ENCODE results near the gene CCDC85A.

The CCDC85A gene

DNA sequence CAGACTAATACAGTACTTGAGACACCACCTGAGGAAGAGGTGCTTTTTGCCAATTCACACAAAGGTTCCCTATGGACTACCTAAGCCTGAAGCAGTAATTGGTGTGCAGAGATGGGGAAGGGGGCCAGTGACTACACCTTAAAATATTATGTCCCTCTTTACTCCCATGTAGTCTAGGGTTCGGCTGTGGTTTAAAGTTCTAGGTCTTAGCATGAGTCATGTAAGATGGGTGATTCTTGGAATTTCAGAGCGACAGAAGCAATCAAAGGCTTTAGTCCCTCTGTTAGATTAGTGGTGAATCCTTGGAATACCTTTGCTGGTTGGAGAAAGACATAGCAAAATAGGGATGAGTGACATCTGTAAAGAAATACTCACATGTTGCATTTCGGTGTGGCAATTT lies 14.3 kb upstream of the CCDC85A start:
- TF ChIP-seq, protein P1, sequence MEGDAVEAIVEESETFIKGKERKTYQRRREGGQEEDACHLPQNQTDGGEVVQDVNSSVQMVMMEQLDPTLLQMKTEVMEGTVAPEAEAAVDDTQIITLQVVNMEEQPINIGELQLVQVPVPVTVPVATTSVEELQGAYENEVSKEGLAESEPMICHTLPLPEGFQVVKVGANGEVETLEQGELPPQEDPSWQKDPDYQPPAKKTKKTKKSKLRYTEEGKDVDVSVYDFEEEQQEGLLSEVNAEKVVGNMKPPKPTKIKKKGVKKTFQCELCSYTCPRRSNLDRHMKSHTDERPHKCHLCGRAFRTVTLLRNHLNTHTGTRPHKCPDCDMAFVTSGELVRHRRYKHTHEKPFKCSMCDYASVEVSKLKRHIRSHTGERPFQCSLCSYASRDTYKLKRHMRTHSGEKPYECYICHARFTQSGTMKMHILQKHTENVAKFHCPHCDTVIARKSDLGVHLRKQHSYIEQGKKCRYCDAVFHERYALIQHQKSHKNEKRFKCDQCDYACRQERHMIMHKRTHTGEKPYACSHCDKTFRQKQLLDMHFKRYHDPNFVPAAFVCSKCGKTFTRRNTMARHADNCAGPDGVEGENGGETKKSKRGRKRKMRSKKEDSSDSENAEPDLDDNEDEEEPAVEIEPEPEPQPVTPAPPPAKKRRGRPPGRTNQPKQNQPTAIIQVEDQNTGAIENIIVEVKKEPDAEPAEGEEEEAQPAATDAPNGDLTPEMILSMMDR (IDR thresholded peaks at IDR 0.05) = no peak

DNA sequence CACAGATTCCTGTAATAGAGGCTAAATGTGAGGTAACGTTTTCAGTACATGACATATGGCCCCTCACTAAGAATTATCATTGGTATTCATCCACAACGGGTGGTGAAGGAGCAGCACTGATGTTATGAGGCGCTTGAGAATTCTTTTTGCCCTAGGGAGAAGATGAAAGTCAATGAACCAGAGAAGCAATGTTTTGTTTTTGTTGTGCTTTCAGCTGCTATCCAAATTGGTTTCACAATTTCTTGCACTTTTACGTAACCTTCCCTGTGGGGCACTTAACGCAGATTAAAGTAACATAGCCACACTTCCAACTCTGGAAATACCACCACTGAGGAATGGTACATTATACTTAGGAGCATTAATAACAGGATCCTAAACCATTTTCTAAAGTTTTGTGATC lies 13.3 kb upstream of the CCDC85A start:
- TF ChIP-seq, protein P1 (IDR thresholded peaks at IDR 0.05) = no peak

DNA sequence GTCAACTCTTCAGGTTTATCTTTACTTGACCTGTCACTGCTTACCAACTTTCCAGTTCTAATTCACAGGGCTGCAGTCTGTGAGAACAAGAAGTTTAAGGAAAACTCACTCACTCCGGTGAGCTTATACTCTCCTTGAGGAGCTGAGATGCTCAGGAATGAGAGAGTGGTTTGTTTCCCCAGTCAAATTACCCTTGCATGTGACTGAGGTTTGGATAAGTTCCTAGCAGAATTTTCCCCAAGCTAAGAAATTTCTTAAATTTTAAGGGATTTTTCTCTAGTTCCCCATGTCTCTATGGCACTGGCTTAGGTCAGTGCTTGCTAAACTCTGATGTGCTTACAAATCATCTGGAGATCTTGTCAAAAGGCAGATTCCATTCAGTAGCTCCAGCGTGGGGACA lies 12.8 kb upstream of the CCDC85A start:
- TF ChIP-seq, protein P1 (IDR thresholded peaks at IDR 0.05) = no peak

DNA sequence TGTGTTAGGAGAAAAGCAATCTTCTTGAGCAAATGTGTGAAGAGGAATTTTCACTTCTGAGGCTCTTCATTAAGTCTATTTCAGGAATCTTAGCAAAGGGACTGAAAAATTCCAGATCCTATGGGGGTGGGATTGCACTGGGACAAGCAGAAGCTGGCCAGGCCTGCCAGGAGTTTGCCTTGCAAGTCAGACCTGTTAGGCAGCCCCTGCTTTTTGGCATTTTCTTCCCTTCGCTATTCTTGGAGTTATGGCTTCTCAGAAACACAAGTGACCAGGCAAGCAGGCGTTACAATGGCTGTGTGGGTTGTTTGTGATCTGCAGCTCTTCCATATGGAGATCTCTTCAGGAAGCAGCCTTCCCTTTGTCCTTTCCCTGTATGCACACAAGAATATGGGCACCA lies 8.0 kb upstream of the CCDC85A start:
- TF ChIP-seq, protein P1 (IDR thresholded peaks at IDR 0.05) = no peak

DNA sequence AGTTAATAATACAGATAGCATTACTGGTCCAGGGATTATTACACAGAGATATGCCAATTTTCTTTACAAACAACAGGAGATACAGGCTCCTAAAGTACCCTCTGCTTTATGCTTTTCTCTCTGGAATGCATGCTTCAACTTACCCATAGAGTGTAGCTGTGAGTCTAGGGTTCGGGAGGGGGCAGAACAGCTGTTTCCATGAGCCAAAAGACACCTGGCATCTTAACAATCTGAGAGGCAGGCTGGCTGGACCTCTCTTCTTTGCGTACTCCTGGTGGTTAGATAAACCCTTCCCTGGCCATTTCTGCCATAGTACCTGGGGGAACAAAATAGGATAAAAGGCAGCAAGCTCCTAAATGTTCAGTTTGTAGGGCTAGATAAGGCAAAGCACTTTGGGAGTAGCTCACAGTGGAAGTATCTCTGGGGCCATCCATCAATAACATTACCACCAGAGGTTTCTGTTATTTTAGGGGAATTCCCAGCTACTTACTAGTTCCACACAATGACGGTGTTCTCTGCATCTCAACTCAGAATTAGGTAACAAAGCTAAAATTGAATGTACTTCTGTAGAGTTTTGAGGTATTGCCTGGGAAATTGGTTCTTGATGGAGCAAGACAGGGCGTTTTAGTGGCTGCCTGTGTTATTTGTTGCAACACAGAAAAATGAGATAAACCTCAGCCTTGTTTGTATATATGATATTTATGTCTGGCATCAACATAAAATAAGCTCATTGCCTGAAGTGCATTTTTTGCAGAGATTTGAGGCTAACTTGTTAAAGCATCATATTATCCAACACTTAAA lies 6.2 kb upstream of the CCDC85A start:
- TF ChIP-seq, protein P1 (IDR thresholded peaks at IDR 0.05) = no peak

DNA sequence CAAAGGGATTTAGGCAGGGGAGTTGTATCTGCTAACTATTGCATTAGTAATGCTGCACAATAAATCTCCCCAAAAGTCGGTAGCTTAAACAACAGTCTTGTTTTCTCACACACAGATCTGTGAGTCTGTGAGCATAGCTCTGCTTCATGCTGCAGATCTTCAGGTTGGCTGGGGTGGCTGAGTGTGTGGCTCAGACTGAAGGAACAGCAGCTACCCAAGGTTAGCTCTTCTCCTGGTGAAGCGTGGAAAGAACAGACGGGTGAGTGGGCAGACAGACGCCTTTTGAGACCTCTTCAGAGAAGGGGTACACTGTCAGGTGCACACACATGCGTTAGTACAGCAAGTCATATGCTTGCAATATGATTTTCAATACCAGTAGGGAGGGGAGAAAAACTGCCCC lies 3.9 kb upstream of the CCDC85A start:
- TF ChIP-seq, protein P1 (IDR thresholded peaks at IDR 0.05) = no peak

DNA sequence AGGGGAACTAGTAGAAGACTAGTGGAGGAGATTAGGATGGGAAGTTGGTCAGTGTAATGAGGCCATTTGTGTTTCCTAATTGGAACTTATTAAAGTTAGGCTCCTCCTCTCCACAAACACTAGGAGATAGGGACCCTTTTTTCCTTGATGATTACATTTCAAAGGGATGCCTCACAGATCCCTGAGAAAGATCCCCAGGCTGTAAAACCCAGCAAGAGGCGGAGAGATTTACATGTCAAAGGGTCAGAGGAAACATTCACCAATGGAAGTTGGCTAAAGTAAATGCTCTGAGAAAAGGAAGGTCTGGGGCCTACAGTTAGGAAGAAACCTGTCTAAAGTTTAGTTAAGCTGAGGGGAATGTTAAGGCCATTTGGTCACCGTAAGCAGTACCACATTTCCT lies 1.4 kb upstream of the CCDC85A start:
- TF ChIP-seq, protein P1 (IDR thresholded peaks at IDR 0.05) = no peak
